Stimulated activated CD4-positive, alpha-beta T cell treated with anti-CD3 and anti-CD28 coated beads, TNF-alpha, amount 100 ng/mL, for 24 hours (primary cell): ENCODE measurements around the gene PEDS1.
"Not testable (repeated sequence)": the region's sequence is repeated elsewhere in the genome, so short reads cannot be mapped to it uniquely, and the experiment has no call there.

Experiments
- DNase-seq, 3 experiments: peaks; one replicate each; pipeline ENCODE4 v3.0.0-alpha.2; 2020; ENCODE audit warnings: low read depth in 3 of 3

PEDS1 gene

DNA sequence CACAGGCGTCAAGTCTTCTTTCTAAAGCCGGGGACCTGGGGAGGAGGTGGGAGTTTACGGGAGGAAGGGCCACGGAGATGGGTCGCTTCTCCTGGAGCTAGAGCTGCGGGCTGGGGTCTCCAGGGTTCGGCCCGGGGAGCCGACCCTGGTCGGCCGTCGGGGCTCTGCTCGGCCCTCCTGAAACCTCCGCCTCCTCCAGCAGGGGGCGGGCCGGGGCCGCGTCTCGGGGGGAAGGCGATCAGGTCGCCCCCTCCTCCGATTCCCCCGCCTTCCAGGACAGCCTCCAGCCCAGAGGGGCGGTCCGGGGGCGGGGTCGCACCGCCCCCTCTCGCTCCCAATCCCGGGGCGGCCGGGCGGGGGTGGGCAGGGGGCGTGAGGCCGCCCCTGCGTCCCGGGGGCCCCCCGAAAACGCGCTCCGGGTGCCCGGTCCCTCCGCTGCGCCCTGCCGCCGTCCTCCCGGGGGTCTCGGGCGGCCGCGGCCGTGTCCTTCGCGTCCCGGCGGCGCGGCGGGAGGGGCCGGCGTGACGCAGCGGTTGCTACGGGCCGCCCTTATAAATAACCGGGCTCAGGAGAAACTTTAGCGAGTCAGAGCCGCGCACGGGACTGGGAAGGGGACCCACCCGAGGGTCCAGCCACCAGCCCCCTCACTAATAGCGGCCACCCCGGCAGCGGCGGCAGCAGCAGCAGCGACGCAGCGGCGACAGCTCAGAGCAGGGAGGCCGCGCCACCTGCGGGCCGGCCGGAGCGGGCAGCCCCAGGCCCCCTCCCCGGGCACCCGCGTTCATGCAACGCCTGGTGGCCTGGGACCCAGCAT is 36.9 kb upstream of the PEDS1 start, which contains the start of gene CEBPB:
Gene CEBPB, plus strand, starts transcription at position 580 of the 814 bp plus-strand sequence. Its CDS starts 204 bp downstream, at position 784.
- peak; percentile 56 to 81 (median 70) for DNase-seq

GRCh38 chr20:50189681-50190250 is 36.2 kb upstream of the PEDS1 start:
- DNase-seq: peak in 1 of 3 experiments; percentile 40

GRCh38 chr20:50188879-50189680 is 35.6 kb upstream of the PEDS1 start:
- DNase-seq: no peak

DNA sequence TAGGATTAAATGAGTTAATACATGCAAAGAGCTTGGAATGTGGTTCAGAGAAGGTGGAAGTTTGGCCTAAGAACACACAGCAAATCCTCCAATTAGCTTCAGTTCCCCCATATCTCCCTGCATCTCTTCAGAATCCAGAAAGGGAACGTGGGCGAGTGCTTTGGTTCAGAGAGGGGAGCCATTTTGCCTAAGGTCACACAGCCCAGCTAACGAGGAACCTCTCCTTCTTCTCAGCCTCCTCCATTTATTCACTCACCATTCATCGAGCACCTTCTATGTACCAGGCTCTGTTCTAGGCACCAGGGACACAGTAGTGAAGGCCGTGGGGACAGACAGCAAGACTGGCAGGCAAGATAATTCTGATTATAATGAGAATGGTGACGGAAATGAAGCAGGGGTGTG is 34.8 kb upstream of the PEDS1 start:
- no peak for DNase-seq

DNA sequence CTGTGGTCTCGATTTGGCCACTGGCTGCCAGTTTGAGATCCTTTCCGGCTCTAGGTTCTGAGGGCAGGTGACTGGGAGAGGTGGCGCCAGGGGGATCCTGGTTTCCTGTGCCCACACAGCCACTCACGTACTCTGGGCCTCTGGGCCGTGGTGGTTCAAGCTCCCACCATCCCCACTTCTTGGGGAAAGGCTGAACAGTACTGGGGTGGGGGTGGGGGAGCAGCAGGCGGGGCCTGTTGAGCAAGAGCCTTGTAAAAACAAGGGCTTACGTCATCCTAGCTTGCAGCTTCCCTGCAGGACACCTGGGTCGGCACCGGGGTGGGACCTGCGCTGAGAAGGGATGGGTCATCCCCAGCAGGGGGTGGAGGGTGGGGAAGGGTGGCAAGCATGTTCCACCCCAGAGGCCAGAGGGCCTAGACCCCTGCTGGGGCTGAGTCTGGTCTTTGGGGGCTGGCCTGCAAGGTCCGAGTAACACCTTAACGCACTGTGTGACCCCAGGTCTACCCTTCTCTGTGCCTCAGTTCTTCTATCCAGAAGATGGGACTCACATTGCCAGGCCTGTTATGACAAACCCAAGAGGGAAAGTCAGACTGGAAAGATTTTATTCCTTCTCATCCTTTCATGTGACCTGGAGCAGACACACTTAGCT is 34.0 kb upstream of the PEDS1 start:
- DNase-seq: no peak

GRCh38 chr20:50186987-50187402 is 33.5 kb upstream of the PEDS1 start:
- DNase-seq: no peak

GRCh38 chr20:50186151-50186885 is 32.8 kb upstream of the PEDS1 start:
- DNase-seq: peak; percentile 82 to 91 (median 82)

GRCh38 chr20:50185426-50185825 is 31.9 kb upstream of the PEDS1 start:
- no peak for DNase-seq

DNA sequence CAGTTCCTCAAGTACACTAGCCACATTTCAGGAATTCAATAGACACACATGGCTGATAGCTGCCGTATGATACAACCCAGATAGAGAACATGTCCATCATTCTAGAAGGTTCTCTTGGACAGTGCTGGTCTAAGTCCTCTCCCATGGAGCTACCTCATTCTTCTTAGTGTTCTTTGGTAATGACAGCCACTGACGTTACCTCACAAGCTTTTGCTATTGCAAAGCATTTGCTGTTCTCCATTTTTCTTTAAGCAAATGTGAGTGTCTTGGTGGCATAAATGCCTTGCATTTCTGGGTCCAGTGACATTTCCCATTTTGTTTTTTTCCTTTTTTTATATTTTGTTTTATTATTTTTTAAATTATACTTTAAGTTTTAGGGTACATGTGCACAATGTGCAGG is 28.8 kb upstream of the PEDS1 start:
- DNase-seq: no peak

- no peak for DNase-seq
These were observed 27.8 kb upstream of the PEDS1 start for GRCh38 chr20:50181344-50181743.

DNA sequence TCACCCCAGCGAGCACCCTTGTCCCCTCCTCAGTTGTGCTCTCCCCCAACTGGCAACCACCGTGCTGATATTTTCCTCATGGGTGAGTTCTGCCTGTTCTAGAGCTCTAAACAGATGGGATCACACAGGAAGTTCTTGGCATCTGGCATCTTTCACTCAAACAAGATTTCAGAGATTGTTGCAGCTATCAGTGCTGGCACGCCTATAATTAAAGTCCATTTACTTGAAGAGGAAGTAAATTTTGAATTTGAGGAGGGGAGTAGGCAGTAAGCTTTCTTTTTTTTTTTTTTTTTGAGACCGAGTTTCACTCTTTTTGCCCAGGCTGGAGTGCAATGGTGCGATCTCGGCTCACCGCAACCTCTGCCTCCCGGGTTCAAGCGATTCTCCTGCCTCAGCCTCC is 25.1 kb upstream of the PEDS1 start:
- DNase-seq: not testable (repeated sequence)

GRCh38 chr20:50175938-50176933 is 22.7 kb upstream of the PEDS1 start:
- no peak for DNase-seq

DNA sequence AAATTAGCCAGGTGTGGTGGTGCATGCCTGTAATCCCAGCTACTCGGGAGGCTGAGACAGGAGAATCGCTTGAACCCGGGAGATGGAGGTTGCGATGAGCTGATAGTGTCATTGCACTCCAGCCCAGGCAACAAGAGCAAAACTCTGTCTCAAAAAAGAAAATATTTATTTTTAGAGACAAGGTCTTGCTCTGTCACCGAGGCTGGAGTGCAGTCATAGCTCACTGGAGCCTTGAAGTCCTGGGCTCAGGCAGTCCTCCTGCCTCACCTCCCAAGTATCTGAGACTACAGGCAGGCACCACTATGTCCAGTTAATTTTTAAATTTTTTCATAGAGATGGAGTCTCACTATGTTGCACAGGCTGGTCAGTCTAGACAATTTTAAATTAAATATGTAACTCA is 20.9 kb upstream of the PEDS1 start:
- DNase-seq: no peak

DNA sequence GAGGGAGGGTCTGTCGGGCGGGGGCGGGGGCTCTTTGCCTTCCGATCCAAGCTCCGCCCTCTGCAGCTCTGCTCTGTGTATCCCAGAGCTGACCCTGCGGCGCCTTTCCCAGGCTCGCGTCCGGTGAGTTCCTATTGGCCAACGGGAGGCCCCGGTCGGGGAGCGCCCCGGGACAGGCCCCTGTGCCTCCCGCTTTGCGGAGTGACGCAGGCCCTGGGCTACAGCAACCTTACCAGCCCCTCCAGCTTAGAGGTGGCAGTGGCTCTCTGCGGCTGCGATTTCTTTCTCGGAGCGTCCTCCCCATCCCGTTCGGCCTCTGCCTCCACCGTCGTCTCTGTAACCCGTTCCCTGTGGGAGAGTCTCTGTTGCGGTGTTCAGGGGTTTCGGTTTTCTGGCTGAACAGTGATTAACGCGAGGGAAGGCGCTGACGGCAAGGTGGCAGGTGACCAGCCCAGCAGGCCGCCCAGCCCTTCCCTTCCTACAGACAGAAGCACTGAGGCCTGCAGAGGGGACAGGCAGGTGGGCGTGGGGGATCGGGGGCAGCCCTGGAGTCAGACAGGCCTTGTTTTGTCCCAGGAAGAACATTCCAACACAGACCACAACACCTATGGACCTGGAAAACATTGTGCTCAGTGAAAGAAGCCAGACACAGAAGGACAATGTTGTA is 19.0 kb upstream of the PEDS1 start:
- no peak for DNase-seq

DNA sequence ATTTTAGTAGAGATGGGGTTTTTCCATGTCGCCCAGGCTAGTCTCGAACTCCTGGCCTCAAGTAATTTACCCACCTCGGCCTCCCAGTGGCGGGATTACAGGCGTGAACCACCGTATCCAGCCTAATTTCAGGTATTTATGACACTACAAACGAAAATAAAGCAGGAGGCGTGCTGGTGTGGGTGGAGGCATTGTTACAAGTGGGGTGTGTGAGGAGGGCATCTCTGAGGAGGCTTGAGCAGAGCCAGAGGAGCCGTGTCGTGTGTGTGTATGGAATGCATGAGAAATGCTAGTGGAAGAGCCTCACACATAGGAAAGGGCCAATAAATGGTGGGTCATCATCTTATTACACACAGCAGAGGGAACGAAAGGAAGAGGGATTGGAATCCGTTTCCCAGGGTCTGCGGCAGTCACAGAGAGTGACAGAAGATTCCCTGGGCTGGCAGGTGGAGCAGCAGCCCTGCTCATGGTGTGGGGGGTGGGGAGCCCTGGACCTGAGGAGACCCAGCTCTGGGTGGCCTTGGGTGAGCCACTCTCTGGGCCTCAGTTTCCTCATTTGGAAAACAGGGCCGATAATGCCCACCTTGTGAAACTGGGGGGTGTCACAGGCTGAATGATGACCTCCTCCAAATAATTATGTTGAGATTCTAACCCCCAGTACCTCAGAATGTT is 17.2 kb upstream of the PEDS1 start:
- DNase-seq: no peak

- peak; percentile 60 to 81 (median 71) for DNase-seq
These were observed 15.9 kb upstream of the PEDS1 start for GRCh38 chr20:50169329-50169823.

GRCh38 chr20:50165684-50166554 is 12.4 kb upstream of the PEDS1 start:
- DNase-seq: peak; percentile 72 to 88 (median 76)
